Neural cell (in vitro differentiated cells): Measurements from ENCODE around the gene EVX1.
A peak's percentile ranks its signal among the peaks of the same experiment; 100 is the strongest.

Experiments used
- CTCF ChIP-seq: fragments of 450-650 bp; IDR thresholded peaks from 2 replicates; pipeline ENCODE4 v1.5.1; 2014; ENCODE audit warnings: antibody characterized with exemption, mild to moderate bottlenecking, moderate library complexity; ENCODE audit not compliant: poor library complexity, severe bottlenecking
- EP300 ChIP-seq: fragments of 450-650 bp; conservative IDR thresholded peaks from 2 replicates; pipeline ENCODE4 v1.6.1; 2014; ENCODE audit warnings: antibody characterized with exemption, mild to moderate bottlenecking, moderate library complexity; ENCODE audit not compliant: poor library complexity, severe bottlenecking
- EZH2 ChIP-seq: fragments of 200-600, 300-800 bp; shearing (Covaris generic), sonication (generic); IDR thresholded peaks from 2 replicates; pipeline ENCODE4 v1.6.1; 2014; ENCODE audit warnings: antibody characterized with exemption, low read length, borderline replicate concordance, mild to moderate bottlenecking; ENCODE audit not compliant: insufficient read depth, poor library complexity, severe bottlenecking
- POLR2AphosphoS5 ChIP-seq: IDR thresholded peaks from 2 replicates; pipeline ENCODE4 v1.6.1; 2012
- REST ChIP-seq: IDR thresholded peaks from 2 replicates; pipeline ENCODE4 v1.6.1; 2012; ENCODE audit warnings: borderline replicate concordance
- TAF1 ChIP-seq: IDR thresholded peaks from 2 replicates; pipeline ENCODE4 v1.6.1; 2012; ENCODE audit warnings: low read depth

GRCh38 chr7:27204851-27205322 is 37.7 kb upstream of the EVX1 start:
- no peak for TF ChIP-seq TAF1
- no peak for TF ChIP-seq CTCF
- TF ChIP-seq POLR2AphosphoS5 = no peak
- TF ChIP-seq EP300 = no peak
- peak; percentile 69 for TF ChIP-seq EZH2
- no peak for TF ChIP-seq REST
